HG02981 (cell line): ENCODE data around the gene DZANK1.
"Not testable (repeated sequence)": the region's sequence is repeated elsewhere in the genome, so short reads cannot be mapped to it uniquely, and the experiment has no call there.

Source experiments
- ATAC-seq: cut with Tn5 transposase; IDR thresholded peaks from one replicate; pipeline ENCODE4 v1.9.1; 2021; ENCODE audit warnings: mild to moderate bottlenecking, moderate library complexity; ENCODE audit not compliant: unreplicated experiment

Gene DZANK1

DNA sequence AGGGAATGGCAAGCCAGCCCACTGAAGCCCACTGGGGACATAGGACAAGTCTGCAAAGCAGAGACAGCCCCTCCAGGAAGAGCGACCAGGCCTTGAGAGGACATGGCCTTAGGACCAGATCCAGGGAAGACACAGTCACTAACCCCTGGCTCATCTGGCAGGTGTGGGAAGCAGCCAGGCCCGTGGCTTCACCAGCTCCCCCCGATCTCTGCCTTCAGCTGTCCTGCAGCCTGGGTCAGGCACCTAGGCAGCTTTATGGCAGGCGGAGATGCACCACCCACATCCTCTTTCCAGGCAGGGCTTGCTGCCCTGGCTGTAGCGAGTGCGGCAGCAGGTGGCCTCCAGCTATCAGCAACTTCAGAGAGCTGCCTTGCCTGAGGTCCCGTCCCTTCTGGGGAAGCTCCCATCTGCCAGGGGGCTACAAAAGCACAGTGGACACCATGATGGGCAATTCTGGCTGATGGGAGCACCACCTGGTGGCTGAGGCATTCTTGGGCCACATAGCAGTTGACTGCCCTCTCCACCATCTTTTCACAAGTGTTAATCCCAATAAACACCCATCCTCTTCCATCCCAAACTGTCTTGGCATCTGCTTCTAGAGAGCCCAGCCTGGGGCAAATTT is 85.8 kb downstream of the DZANK1 start:
- no peak for ATAC-seq

DNA sequence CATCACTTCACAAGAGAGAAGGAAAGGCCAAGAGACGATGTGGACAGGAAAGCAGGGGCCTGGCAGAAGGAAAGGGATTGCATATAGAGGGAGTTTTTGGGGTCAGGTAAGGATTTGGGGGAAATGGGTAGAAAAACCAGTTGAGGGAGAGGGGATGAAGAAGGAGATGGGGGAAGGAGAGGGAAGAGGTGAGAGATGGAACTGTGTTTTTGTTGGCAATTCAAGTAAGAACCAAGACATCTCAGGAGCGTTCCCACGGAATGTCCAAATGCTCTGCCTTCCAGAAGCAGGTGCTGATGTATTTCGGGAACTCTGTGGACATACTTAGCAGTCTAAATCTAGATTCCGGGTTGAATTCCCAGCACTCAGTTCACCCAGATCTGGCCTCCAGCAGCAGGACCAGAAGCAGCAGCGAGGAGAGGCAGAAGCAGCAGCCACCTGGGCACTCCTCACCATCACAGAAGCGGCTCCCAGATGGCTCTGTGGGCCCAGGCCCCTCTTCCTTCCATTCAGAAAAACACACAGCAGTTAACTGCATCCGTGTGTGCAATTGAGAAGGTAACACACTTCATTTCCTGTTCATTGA is 88.8 kb downstream of the DZANK1 start:
- no peak for ATAC-seq

GRCh38 chr20:18375551-18375950 is 91.3 kb downstream of the DZANK1 start:
- not testable (repeated sequence) for ATAC-seq

GRCh38 chr20:18372296-18372695 is 94.5 kb downstream of the DZANK1 start:
- ATAC-seq: no peak

GRCh38 chr20:18364768-18365167 is 102.1 kb downstream of the DZANK1 start:
- ATAC-seq: no peak

DNA sequence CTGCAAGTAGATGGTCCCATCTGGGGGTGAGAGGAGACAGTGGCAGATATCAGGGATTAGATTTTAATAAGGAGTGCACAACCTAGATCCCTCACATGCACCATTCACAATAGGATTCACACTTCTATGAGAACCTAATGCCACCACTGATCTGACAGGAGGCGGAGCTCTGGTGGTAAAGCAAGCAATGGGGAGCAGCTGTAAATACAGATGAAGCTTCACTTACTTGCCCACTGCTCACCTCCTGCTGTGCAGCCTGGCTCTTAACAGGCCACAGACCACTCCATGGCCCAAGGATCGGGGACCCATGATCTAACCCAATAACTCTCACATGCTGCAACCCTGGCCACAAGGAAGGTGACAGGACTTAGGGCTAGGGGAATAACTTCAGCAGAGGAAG is 103.1 kb downstream of the DZANK1 start:
- ATAC-seq: no peak

- ATAC-seq: no peak
Observed at GRCh38 chr20:18362916-18363315, 103.9 kb downstream of the DZANK1 start.

DNA sequence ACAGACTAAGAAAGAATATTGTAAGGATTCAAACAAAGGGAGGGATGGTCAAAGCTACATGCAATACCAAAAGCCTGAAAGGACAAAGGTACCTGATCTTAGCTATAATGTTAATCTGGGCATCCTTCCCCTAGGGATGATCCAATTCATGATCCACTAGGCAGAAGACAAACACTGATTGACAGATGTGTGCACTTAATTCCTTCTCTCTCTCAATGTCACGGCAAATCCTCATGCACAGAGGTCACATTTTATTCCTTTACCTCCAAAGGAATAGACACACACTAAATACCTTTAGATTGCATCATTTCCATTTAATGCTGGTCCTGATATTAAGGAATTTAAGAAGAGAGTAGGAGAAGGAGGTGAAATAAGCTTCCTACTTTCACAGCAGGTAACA is 105.2 kb downstream of the DZANK1 start:
- no peak for ATAC-seq

DNA sequence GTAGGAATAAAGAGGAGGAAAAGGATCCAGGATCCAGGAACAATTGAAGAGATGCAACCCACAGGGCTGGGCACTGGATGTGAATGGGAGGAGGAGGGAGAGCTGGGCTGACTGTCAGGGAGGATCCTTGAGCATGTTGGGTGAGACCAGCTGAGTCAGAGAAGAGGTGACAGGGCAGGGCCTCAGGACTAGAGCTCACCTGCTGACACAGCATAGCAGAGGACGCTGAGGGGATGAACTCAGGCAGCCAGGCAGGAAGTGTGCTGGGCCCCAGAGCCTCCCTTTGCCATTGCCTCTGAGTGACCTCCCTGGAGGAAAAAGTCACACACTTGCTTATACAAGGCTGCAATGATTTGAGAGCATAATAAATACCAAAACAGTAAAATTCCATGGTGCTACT is 106.2 kb downstream of the DZANK1 start:
- no peak for ATAC-seq

DNA sequence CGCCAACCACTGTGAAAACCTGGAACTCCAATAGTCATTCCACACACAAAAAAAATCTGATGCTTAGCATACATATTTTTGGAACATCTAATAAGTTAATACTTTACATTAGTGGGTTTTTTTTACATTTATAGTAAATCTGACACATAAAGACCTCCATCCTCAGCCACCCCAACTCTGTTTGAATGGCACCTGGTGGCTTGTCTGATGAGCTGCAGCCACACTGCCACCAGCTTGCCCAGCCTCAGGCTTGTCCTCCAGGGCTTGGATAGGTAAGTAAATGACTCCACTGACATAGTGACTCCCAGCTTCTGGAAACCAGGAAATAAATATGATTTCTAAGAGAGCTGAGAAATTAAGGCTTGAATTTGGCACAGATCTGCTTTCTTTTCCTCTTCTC is 107.0 kb downstream of the DZANK1 start:
- ATAC-seq: no peak

DNA sequence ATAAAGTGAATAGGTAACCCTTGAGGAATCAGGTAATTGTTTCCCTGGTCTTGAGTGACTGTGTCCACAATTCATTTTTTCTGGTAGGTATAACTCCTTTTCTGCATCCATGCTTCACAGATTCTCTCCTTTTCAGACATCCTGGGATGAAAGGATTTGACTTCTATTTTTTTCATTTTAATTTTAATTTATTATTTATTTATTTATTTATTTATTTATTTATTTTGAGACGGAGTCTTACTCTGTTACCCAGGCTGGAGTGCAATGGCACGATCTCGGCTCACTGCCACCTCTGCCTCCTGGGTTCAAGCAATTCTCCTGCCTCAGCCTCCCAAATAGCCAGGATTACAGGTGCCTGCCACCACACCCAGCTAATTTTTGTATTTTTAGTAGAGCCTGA is 117.1 kb downstream of the DZANK1 start:
- not testable (repeated sequence) for ATAC-seq
